ENCODE measurements around the gene UBXN10. TPM values are rescaled to one million over a fixed set of nuclear protein-coding genes. Genes with fewer than 3 reads are reported as not detected.

UBXN10 gene
- total RNA-seq, 1 experiment from 2014 or later, result 0.05 TPM

- Histone ChIP-seq H3K36me3 (ENCODE audit: control insufficient read depth, insufficient read depth, low read length) (no peaks in the 10 kb centered on the region), H3K27me3 (ENCODE audit: control insufficient read depth, insufficient read depth, low read length) (no peaks in the 10 kb centered on the region), H3K9me3 (ENCODE audit: control insufficient read depth, insufficient read depth, low read depth, low read length) (no peaks in the 10 kb centered on the region), H3K27ac (ENCODE audit: low read length) (no peak overlapping the region), H3K4me1 (ENCODE audit: control insufficient read depth, insufficient read depth, low read length) (no peaks in the 10 kb centered on the region), H3K4me3 (ENCODE audit: low read depth in 2 of 2, low read length in 2 of 2) (no peak overlapping the region)
- DNase-seq (ENCODE audit: low read depth, low spot score) (no peak), ATAC-seq (no peak)
- in situ Hi-C loops (cut with HindIII; ENCODE audit: low pct_unique_long_range_greater_than_20kb, low sequenced_read_pairs) (no loop called here), intact Hi-C loops (cut with micrococcal nuclease; ENCODE audit: unreplicated experiment) (no loop called here)
- POLR2A ChIA-PET, result no interaction called here
- no TSS peak for BruUV-seq (replicated peaks)
- TF ChIP-seq SIN3A (IDR thresholded peaks at IDR 0.05; ENCODE audit: borderline replicate concordance, insufficient read depth, low read depth, low read length) (no peak), CTCF (IDR thresholded peaks at IDR 0.05) (no peak), POLR2AphosphoS5 (IDR thresholded peaks at IDR 0.05; ENCODE audit: low read depth, low read length) (no peak), TCF7L2 (IDR thresholded peaks at IDR 0.05; ENCODE audit: low read depth, low read length) (no peak)
- TF ChIP-seq, protein P1, sequence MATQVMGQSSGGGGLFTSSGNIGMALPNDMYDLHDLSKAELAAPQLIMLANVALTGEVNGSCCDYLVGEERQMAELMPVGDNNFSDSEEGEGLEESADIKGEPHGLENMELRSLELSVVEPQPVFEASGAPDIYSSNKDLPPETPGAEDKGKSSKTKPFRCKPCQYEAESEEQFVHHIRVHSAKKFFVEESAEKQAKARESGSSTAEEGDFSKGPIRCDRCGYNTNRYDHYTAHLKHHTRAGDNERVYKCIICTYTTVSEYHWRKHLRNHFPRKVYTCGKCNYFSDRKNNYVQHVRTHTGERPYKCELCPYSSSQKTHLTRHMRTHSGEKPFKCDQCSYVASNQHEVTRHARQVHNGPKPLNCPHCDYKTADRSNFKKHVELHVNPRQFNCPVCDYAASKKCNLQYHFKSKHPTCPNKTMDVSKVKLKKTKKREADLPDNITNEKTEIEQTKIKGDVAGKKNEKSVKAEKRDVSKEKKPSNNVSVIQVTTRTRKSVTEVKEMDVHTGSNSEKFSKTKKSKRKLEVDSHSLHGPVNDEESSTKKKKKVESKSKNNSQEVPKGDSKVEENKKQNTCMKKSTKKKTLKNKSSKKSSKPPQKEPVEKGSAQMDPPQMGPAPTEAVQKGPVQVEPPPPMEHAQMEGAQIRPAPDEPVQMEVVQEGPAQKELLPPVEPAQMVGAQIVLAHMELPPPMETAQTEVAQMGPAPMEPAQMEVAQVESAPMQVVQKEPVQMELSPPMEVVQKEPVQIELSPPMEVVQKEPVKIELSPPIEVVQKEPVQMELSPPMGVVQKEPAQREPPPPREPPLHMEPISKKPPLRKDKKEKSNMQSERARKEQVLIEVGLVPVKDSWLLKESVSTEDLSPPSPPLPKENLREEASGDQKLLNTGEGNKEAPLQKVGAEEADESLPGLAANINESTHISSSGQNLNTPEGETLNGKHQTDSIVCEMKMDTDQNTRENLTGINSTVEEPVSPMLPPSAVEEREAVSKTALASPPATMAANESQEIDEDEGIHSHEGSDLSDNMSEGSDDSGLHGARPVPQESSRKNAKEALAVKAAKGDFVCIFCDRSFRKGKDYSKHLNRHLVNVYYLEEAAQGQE (IDR thresholded peaks at IDR 0.05; ENCODE audit: insufficient read depth in 1 of 2, low read depth in 2 of 2, low read length in 1 of 2), result no peak
- CTCF ChIA-PET, result no interaction called here
Measured at GRCh38 chr1:20143318-20143717, 42.6 kb upstream of the UBXN10 start.

DNA sequence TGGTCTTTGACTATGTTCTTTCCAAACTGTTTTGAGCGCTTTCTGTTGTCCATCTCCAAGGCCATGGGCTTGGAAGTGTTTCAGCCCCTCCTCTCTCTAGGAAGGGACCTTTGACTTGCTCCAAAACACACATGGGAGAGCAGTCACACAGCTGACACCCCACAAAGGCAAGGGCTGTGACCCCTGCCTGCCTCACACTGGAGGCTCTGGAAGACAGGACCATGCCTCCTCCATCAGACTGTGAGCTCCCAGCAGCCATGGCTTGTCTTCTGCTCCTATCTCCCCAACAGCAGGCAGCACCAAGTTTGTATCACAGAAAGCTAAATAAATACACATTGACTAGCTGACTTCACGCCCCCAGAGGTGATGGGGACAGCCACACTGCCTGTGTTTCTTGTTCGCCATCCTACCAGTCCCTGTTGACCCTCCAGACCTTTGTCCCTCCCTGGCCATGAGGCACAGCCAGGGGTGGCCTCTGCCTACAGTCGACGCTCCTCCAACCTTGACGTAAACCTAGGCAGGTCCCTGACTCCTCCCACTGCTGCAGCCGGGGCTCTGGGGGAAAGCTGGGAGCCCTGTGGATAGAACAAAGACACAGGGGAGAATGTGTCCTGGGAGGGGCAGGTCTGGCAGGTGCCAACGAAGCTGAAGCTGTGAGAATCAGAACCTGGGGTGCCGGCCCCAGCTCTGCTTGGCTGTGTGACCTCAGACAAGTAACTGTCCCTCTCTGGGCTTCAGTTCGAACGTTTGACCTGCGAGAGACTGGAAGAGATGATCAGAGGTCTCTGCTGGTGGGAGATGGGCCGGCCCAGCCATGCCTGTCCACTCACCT lies 41.9 kb upstream of the UBXN10 start:
- DNase-seq (ENCODE audit: low read depth, low spot score) (no peak), ATAC-seq (no peak)
- intact Hi-C loops (cut with micrococcal nuclease; ENCODE audit: unreplicated experiment), result no loop called here
- Histone ChIP-seq H3K36me3 (ENCODE audit: control insufficient read depth, insufficient read depth, low read length) (no peaks in the 10 kb centered on the region), H3K4me1 (ENCODE audit: control insufficient read depth, insufficient read depth, low read length) (no peaks in the 10 kb centered on the region), H3K27me3 (ENCODE audit: control insufficient read depth, insufficient read depth, low read length) (no peaks in the 10 kb centered on the region), H3K9me3 (ENCODE audit: control insufficient read depth, insufficient read depth, low read depth, low read length) (no peaks in the 10 kb centered on the region), H3K27ac (ENCODE audit: low read length) (no peak overlapping the region), H3K4me3 (ENCODE audit: low read depth in 2 of 2, low read length in 2 of 2) (no peak overlapping the region)
- POLR2A ChIA-PET, result no interaction called here
- in situ Hi-C loops (cut with HindIII; ENCODE audit: low pct_unique_long_range_greater_than_20kb, low sequenced_read_pairs), result no loop called here
- TF ChIP-seq CTCF (IDR thresholded peaks at IDR 0.05) (no peak), TCF7L2 (IDR thresholded peaks at IDR 0.05; ENCODE audit: low read depth, low read length) (no peak), POLR2AphosphoS5 (IDR thresholded peaks at IDR 0.05; ENCODE audit: low read depth, low read length) (no peak), SIN3A (IDR thresholded peaks at IDR 0.05; ENCODE audit: borderline replicate concordance, insufficient read depth, low read depth, low read length) (no peak)
- TF ChIP-seq, protein P1 (IDR thresholded peaks at IDR 0.05; ENCODE audit: insufficient read depth in 1 of 2, low read depth in 2 of 2, low read length in 1 of 2), result no peak
- BruUV-seq (replicated peaks), result no TSS peak
- CTCF ChIA-PET, result no interaction called here
